NOMO-1 (cell line): ENCODE results near the gene RNF215.

Experiments
- DNase-seq, 2 experiments: peaks; one replicate each; lab custom pipeline; 2025; ENCODE audit not compliant: unreplicated experiment in 2 of 2; lab: John Stamatoyannopoulos, UW

Gene RNF215

GRCh38 chr22:30334646-30335045, 52.6 kb downstream of the RNF215 start:
- DNase-seq, result no peak

DNA sequence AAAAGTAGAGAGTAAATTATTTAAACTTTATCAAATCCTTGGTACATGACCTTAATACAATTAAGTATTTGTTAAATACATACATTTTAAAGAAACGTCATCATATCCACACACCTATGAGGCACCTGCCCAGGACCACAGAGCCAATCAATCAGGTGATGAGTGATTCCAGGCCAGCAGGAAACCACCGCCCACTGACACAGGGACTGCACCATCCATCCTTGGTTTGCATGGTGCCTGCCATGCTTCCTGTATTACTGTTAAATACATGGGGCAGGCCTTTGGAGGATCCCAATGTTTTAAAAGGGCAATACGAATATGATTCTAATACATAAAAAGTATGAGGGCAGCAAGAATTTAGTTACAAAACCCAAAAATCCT, 53.5 kb downstream of the RNF215 start:
- no peak for DNase-seq

GRCh38 chr22:30332994-30333706, 54.1 kb downstream of the RNF215 start:
- DNase-seq, result no peak

DNA sequence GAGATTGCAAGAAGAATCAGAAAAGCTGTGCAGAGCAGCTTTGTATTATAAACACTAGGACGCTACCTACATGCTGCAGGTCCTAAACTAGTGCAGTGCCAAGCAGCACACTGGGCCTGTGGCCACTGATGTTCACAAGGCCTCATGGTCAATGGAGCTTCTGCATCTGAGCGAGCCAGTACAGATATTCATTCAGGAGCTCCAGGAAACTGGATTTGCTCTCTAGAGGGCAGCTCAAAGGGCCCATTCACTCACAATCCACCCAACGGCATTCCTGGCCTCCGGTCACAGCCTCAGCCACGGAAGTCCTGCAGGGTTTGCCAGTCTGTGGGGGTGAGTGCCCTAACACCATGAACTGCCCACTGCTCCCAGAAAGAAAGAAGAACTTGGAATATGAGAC, 54.7 kb downstream of the RNF215 start:
- DNase-seq, result no peak
